GM13977 (cell line): ENCODE data around the gene MORN2.

ENCODE experiments used
- DNase-seq: peaks from one replicate; pipeline ENCODE4 v3.0.0; 2012; ENCODE audit warnings: low spot score
- CTCF ChIP-seq: IDR thresholded peaks from 2 replicates; pipeline ENCODE4 v1.5.1; 2012; ENCODE audit warnings: mild to moderate bottlenecking, control low read depth; ENCODE audit not compliant: insufficient read depth; ENCODE audit errors: extremely low read depth, missing control alignments
- in situ Hi-C: fragments of 300-500 bp; cut with MboI; formaldehyde crosslinking; loops from one replicate; pipeline ENCODE4 v1.12.0; 2022; ENCODE audit warnings: low sequenced_read_pairs, low pct_unique_long_range_greater_than_20kb, mixed read lengths, inconsistent platforms; ENCODE audit not compliant: unreplicated experiment

Gene MORN2

DNA sequence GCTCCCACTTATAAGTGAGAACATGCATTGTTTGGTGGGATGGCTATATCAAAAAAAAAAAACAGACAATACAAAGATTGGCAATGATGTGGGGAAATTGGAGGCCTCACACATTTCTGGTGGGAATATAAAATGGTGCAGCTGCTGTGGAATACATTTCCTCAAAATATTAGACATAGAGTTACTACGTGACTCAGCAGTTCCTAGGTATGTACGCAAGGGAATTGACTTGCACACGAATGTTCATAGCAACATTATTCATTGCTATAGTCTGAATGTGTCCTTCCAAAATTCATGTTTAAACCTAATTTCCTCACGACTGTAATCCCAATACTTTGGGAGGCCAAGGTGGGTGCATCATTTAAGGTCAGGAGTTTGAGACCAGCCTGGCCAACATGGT is 11.6 kb downstream of the MORN2 start:
- TF ChIP-seq CTCF, result no peak
- in situ Hi-C loops, result no loop called here
- DNase-seq, result no peak

DNA sequence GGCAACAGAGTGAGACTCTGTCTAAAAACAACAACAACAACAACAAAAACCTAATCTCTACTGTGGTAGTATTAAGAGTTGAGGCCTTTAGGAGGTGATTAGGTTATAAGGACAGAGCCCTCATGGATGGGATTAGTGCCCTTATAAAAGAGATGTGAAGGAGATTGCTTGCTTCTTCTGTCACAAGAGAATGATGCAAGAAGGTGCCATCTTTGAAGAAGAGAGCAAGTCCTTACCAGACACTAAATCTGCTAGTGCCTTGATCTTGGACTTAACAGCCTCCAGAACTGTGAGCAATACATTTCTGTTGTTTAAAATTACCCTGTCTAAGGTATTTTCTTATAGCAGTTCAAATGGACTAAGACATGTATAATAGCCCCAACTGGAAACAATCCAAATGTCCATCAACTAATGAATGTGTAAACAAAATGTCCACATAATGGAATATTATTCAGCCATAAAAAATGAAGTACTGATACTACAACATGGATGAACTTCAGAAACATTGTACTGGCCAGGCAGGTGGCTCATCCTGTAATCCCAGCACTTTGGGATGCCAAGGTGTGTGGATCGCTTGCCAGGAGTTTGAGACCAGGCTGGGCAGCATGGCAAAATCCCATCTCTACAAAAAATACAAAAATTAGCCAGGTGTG is 12.3 kb downstream of the MORN2 start:
- no peak for TF ChIP-seq CTCF
- in situ Hi-C loops, result no loop called here

DNA sequence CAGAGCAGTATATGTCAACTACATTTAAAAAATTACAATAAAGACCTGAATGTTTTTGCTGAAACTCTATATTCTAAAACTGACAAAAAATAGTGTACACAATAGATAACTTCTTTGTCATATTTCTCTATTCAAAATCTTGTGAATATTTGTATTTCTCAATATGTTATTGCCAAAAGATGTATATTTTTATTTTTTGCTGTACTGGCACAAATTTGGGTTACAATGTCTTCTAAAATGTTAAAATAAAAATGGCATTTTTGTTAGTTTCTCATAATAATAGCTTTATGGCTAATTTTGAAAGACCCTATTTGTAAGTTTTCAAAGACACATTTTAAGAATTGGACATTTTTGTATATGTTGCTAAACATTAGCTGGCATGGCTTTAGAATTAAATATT is 13.3 kb downstream of the MORN2 start:
- in situ Hi-C loops, result no loop called here
- TF ChIP-seq CTCF, result no peak

More for the DNA sequence above, 12.3 kb downstream of the MORN2 start:
- DNase-seq, result no peak

GRCh38 chr2:38889575-38889974 is 13.8 kb downstream of the MORN2 start, which contains the start of gene ARHGEF33:
Gene ARHGEF33 (plus strand): TSS chr2:38889875. CDS start chr2:38919448, 29,573 bp downstream.
- in situ Hi-C loops, result no loop called here
- DNase-seq, result no peak

More for the DNA sequence above, 13.3 kb downstream of the MORN2 start:
- DNase-seq, result no peak

DNA sequence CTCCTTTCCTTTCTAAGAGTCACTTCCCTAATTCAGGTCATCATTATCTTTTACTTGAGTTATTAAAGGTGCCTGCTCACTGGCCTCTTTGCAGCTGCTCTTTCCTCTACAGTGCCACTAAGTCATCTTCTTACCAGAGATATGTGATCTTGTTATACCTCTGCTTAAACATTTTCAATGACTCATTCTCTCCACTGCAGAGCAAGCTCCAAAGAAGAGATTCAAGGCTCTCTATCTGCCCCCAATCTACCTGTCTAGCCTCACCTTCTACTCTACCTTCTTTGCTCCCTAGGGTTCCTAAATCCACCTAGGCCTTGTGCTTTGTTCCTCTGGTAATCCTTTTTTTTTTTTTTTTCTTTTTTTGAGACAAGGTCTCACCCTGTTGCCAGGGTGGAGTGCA is 17.0 kb downstream of the MORN2 start:
- in situ Hi-C loops, result no loop called here
- no peak for DNase-seq
- TF ChIP-seq CTCF, result no peak

More at GRCh38 chr2:38889575-38889974, 13.8 kb downstream of the MORN2 start, which contains the start of gene ARHGEF33:
- no peak for TF ChIP-seq CTCF

GRCh38 chr2:38898256-38898655 is 22.5 kb downstream of the MORN2 start:
- DNase-seq, result no peak
- in situ Hi-C loops, result no loop called here
- TF ChIP-seq CTCF, result no peak
